ENCODE results near the gene IL20.

- TF ChIP-seq CTCF (IDR thresholded peaks at IDR 0.05) (no peak), REST (IDR thresholded peaks at IDR 0.05; ENCODE audit: insufficient read depth in 1 of 2, low read depth in 2 of 2, low read length in 1 of 2) (no peak), POLR2AphosphoS5 (IDR thresholded peaks at IDR 0.05; ENCODE audit: low read depth, low read length) (no peak), SIN3A (IDR thresholded peaks at IDR 0.05; ENCODE audit: borderline replicate concordance, insufficient read depth, low read depth, low read length) (no peak)
These were observed 22.3 kb downstream of the IL20 start for GRCh38 chr1:206887701-206888100.
